Activated T-cell treated with anti-CD3 and anti-CD28 coated beads, Interleukin-2, amount 50 U/mL, for 24 hours (primary cell): ENCODE measurements around the gene LSM4.

ENCODE experiments used
- DNase-seq: peaks from one replicate; pipeline ENCODE4 v3.0.0-alpha.2; 2020
- H3K27ac Mint-ChIP-seq: 2 replicates; pipeline ENCODE4 v1.8.0; 2020; ENCODE audit warnings: mild to moderate bottlenecking, mixed read lengths
- H3K27me3 Mint-ChIP-seq: 2 replicates; pipeline ENCODE4 v1.8.0; 2020; ENCODE audit warnings: mixed read lengths
- H3K36me3 Mint-ChIP-seq: 2 replicates; pipeline ENCODE4 v1.8.0; 2020; ENCODE audit warnings: low read depth, mixed read lengths
- H3K4me1 Mint-ChIP-seq: 2 replicates; pipeline ENCODE4 v1.8.0; 2020; ENCODE audit warnings: low read depth, mixed read lengths
- H3K4me3 Mint-ChIP-seq: 2 replicates; pipeline ENCODE4 v1.8.0; 2020; ENCODE audit warnings: mild to moderate bottlenecking, moderate library complexity, mixed read lengths
- H3K9me3 Mint-ChIP-seq: 2 replicates; pipeline ENCODE4 v1.8.0; 2020; ENCODE audit warnings: mixed read lengths

LSM4 gene

DNA sequence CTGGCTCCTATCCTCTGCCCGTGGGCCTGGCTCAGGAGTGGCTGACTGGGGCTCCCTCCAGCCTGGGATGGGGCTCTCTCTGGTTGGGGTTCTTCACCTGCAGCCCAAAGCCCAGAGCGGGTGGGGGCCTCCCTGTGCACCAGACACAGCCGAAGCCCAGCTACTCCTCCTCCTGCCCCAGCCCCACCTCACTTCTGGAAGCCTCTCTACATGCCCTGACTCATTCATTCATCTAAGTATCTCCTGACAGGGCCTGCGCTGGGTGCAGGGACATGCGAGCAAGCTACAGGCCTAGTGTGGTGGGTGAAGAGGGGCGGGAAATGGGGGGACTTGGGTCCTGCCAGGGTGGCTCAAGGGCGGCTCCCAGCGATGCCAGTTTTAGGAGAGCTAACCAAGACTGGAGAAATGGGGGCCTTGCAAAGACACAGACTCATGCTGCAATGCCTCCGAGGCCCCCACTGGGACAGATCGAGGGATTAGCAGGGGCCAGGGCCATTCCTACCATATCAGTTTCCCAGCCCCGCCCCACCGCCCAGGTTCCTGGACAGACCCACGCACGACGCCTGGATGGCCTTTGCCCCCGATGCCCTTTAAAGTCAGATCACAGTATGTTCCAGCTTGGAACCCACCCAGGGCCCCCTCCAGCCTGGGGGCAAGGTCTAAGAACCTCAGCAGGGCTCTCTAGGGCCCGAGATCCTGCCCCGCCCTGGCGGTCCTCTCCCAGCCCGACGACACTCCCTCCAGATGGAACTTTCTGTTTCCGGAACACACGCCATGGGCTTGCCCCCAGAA is 12.6 kb downstream of the LSM4 start:
- Mint-ChIP-seq H3K4me3 (no peak overlapping the region), H3K4me1 (peaks cover 34% of the 10 kb centered on the region), H3K9me3 (no peaks in the 10 kb centered on the region), H3K36me3 (peaks cover 97% of the 10 kb centered on the region), H3K27ac (peak overlapping the region; percentile 71), H3K27me3 (no peaks in the 10 kb centered on the region)
- DNase-seq, result no peak

DNA sequence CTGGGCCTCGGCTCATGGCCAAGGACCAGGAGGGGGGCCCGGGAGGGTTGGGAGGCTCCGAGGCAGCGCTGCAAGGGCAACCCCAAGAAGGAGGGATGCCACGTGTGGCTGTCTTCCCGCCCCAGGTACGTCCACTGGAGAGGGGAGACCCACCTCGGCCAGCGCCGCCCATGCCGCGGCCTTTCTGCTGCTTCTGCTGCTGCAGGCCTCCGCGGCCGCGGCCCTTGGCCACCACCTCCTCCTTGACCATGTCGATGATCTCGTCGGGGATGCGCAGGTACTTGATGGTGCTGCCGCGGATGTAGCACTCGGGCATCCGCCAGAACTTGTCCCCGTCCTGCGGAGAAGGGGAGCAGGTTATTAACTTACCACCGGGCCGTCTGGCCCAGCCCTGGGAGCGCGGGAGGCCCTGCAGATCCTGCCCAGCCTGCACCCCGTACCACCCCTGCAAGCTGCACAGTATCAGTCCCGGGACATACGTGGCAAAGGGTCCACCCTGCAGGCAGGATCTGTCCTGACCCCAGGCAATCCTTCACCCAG is 13.3 kb downstream of the LSM4 start:
- Mint-ChIP-seq H3K27me3 (no peaks in the 10 kb centered on the region), H3K9me3 (no peaks in the 10 kb centered on the region), H3K36me3 (peaks cover 95% of the 10 kb centered on the region), H3K4me1 (peaks cover 40% of the 10 kb centered on the region), H3K4me3 (no peak overlapping the region), H3K27ac (peak overlapping the region; percentile 33)
- no peak for DNase-seq

DNA sequence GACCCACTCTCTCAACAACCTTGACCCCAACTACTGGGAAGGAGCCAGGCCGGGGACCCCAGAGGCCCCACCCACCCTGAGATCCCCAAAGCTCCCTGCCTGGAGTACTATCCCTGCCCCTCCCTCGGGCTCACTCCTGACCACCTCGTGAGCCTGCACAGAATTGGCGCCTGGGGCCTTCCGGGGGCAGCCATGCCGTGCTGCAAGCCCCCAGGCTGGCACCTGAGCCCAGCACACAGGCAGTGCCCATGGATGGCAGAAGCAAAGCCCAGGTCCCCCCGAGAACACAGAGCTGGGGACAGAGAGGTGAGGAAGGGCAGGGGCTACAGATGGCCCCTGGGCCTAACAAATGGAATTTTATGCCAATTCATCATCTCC is 13.9 kb downstream of the LSM4 start:
- Mint-ChIP-seq H3K36me3 (peaks cover 94% of the 10 kb centered on the region), H3K27me3 (no peaks in the 10 kb centered on the region), H3K27ac (peak overlapping the region; percentile 47), H3K9me3 (no peaks in the 10 kb centered on the region), H3K4me1 (peaks cover 41% of the 10 kb centered on the region), H3K4me3 (no peak overlapping the region)
- no peak for DNase-seq

DNA sequence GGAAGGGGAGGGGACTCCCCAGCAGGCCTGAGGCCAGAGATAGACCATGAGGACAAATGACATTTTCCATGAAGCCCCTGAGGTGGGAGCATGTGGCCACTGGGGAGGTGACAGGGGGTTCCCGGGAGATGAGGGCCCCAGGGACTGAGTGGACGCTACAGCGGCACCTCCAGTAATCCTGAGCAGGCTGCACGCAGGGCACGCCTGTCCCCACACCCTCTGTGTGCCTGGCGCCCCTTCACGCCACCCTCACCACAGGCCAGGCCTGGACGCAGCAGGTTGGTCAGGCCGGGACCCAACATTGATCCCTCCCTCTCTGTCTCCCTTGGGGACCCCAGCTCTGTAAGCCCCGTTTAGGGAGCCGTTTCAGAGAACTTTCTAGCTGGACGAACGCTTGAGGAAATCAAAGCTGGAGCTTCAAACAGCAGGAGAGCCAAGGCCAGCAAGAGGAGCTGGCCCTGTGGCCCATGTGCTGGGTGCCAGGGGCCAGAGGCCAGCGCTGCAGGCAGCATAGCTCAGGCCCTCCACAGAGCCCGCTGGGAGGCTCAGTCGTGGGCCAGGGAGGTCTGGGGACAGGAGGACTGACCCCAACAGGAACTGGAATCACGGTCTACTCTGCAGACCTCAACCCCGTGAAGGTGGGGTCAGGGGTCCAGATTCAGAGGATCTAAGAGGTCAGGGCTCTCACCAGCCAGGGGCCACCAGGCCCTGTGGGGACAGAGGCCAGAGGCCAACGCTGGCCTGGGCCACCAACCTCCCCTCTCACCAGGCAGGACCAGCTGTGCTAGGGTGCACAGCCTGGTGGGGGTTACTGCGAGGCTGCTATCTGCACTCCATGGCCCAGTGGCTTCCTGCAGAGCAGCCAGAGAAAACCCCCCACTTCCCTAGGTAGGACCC is 14.6 kb downstream of the LSM4 start:
- no peaks in the 10 kb centered on the region for H3K9me3 Mint-ChIP-seq
- no peak overlapping the region for H3K4me3 Mint-ChIP-seq
- no peaks in the 10 kb centered on the region for H3K27me3 Mint-ChIP-seq
- peak overlapping the region; percentile 100 for H3K27ac Mint-ChIP-seq
- no peak for DNase-seq
- H3K36me3 Mint-ChIP-seq, result peaks cover 90% of the 10 kb centered on the region
- H3K4me1 Mint-ChIP-seq, result peaks cover 48% of the 10 kb centered on the region

DNA sequence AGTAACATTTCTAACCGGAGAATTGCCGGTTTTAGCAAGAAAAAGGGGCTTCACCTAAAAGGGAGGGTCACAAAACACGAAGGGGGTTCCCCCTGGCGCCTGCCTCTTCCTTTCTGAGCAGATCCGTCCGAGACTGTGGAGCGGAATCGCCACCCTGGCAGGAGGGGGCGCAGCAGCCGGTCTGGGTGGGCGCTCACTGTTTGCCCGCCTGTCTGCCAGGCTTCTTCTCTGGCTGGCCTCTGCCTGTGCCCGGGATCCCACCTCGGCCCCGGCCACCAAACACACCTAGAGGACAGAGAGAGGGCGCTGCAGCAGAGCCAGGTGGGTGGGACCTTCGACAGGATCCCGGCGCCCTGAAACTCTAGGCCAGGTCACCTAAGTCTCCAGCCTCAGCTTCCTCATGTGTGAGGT is 15.6 kb downstream of the LSM4 start:
- peak overlapping the region; percentile 86 for H3K4me3 Mint-ChIP-seq
- peak overlapping the region; percentile 100 for H3K27ac Mint-ChIP-seq
- H3K27me3 Mint-ChIP-seq, result no peaks in the 10 kb centered on the region
- DNase-seq, result no peak
- no peaks in the 10 kb centered on the region for H3K9me3 Mint-ChIP-seq
- H3K36me3 Mint-ChIP-seq, result peaks cover 79% of the 10 kb centered on the region
- H3K4me1 Mint-ChIP-seq, result peaks cover 48% of the 10 kb centered on the region

DNA sequence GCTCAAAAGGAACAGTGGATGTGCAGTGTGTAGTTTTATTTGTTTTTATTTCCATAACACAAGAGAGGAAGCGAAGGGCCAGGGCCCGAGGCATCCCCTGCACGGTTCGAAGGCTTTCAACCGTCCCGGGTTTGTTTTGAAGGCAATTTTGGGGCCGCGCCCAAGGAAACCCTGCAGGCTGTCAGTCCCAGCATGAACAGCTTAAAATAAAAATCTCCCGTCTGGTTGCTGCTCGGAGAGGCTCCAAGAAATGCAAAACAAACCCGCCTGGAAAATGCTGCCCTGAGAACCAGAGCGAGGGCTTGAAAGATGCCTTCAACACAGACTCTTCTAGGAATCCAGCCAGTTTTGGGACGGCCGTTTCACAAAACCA is 16.0 kb downstream of the LSM4 start:
- peak overlapping the region; percentile 86 for H3K4me3 Mint-ChIP-seq
- peaks cover 75% of the 10 kb centered on the region for H3K36me3 Mint-ChIP-seq
- DNase-seq, result no peak
- no peaks in the 10 kb centered on the region for H3K9me3 Mint-ChIP-seq
- H3K4me1 Mint-ChIP-seq, result peaks cover 52% of the 10 kb centered on the region
- H3K27ac Mint-ChIP-seq, result peak overlapping the region; percentile 100
- H3K27me3 Mint-ChIP-seq, result no peaks in the 10 kb centered on the region

DNA sequence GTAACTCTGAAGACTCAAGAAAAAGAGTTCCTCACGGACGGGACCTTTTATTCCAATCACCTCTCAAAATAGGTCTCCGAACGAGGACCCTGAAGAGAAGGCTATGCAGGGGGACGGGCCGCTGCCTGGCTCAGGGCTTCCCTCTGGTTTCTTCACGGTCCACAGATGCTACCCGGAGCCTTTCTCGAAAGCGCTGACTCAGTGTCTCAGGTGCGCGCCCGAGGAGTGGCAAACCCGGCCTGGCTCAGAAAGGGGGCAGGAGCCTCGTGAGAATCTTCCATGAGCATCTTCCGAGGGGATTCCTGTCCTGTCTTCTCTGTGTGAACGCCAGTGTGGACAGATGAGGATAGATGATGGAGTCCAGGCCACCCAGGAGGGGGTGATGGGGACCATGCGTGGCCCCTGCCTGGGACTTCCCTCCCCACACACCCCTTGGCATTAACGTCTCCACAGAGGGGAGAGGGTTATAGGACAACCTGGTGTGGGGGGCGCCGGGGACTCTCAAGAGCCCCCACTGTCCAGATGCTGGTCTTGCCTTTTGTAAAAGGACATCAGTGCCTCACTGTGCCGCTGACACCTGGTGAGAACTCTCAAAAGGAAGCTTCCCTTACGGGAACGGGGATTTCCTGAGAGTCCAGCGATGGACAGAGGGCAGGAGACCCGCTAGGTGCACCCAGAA is 16.5 kb downstream of the LSM4 start:
- DNase-seq, result no peak
- H3K27me3 Mint-ChIP-seq, result no peaks in the 10 kb centered on the region
- no peaks in the 10 kb centered on the region for H3K9me3 Mint-ChIP-seq
- peaks cover 70% of the 10 kb centered on the region for H3K36me3 Mint-ChIP-seq
- H3K4me3 Mint-ChIP-seq, result peak overlapping the region; percentile 86
- H3K27ac Mint-ChIP-seq, result peak overlapping the region; percentile 100
- H3K4me1 Mint-ChIP-seq, result peaks cover 57% of the 10 kb centered on the region

DNA sequence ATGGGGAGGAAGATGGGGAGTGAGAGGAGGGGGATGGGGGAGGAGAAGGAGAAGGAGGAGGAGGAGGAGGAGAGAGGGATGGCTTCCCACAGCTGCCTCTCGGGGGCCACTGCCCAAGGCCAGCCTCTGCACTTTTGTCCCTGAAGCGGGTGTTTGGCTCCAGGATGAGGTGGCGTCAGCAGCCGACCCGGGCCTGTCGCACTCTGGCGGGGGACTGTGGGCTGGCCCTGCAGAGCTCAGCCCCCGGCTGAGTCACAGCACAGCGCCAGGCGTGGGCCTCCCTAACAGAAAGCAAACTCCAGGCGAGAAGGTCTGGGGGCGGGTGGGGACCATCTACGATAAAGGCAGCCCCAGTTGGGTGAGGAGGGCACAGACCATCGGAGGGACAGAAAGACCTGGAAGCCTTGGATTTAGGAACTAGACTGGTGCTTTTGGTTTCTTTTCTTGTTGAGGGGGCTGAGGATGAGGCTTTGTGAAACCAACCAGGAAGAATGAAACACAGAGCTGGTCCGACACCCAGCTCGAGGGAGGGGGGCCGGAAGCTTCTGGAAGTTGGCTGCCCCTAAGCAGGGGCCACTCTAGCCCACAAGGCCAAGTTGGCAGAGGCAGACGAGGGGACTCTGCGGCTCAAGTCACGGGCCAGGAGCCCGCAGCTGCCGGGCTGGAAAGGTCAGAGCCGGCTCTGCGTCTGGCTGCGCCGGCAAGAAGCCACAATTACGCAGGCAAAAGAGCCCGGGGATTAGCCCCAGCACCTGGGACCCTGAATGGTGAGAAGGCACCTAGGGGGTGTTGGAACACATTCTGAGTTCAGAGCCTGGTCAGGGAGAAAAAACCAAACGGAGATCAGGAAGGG is 18.2 kb downstream of the LSM4 start:
- Mint-ChIP-seq H3K4me3 (peak overlapping the region; percentile 86), H3K36me3 (peaks cover 54% of the 10 kb centered on the region), H3K27ac (peak overlapping the region; percentile 100), H3K27me3 (no peaks in the 10 kb centered on the region), H3K4me1 (peaks cover 59% of the 10 kb centered on the region), H3K9me3 (no peaks in the 10 kb centered on the region)
- peak; percentile 90 for DNase-seq

DNA sequence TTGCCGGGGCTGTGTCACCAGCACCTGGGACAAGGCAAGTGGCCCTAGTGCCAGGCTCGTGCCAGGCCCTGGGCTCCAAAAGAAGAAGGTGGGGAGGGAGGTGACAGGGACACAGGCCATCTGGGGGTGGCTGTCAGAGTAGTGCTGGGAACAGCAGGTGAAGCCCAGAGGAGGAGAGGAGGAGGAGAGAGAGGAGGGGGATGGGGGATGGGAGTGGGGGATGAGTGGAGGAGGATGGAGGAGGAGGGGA is 18.7 kb downstream of the LSM4 start:
- H3K36me3 Mint-ChIP-seq, result peaks cover 49% of the 10 kb centered on the region
- no peaks in the 10 kb centered on the region for H3K27me3 Mint-ChIP-seq
- no peaks in the 10 kb centered on the region for H3K9me3 Mint-ChIP-seq
- H3K27ac Mint-ChIP-seq, result peak overlapping the region; percentile 100
- H3K4me1 Mint-ChIP-seq, result peaks cover 63% of the 10 kb centered on the region
- DNase-seq, result peak; percentile 68
- peak overlapping the region; percentile 86 for H3K4me3 Mint-ChIP-seq

DNA sequence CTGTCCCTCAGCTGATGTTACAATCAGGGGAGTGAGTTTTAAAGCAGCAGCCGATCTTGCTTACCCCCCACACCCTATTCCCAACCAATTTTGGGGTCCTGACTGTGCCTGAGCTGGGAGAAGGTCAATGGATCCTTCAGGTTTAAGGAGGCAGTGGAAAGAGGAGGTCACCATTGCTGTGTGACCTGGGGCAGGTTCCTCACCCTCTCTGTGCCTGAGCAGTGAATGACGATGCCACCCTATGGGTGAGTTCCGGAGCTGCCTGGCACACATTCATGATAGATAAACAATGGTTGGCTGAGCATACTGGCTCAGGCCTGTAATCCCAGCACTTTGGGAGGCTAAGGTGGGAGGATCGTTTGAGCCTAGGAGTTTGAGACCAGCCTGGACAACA is 21.2 kb downstream of the LSM4 start:
- DNase-seq, result no peak
- peak overlapping the region; percentile 13 for H3K4me3 Mint-ChIP-seq
- H3K27ac Mint-ChIP-seq, result peak overlapping the region; percentile 87
- H3K27me3 Mint-ChIP-seq, result no peaks in the 10 kb centered on the region
- peaks cover 25% of the 10 kb centered on the region for H3K36me3 Mint-ChIP-seq
- no peaks in the 10 kb centered on the region for H3K9me3 Mint-ChIP-seq
- peaks cover 69% of the 10 kb centered on the region for H3K4me1 Mint-ChIP-seq

DNA sequence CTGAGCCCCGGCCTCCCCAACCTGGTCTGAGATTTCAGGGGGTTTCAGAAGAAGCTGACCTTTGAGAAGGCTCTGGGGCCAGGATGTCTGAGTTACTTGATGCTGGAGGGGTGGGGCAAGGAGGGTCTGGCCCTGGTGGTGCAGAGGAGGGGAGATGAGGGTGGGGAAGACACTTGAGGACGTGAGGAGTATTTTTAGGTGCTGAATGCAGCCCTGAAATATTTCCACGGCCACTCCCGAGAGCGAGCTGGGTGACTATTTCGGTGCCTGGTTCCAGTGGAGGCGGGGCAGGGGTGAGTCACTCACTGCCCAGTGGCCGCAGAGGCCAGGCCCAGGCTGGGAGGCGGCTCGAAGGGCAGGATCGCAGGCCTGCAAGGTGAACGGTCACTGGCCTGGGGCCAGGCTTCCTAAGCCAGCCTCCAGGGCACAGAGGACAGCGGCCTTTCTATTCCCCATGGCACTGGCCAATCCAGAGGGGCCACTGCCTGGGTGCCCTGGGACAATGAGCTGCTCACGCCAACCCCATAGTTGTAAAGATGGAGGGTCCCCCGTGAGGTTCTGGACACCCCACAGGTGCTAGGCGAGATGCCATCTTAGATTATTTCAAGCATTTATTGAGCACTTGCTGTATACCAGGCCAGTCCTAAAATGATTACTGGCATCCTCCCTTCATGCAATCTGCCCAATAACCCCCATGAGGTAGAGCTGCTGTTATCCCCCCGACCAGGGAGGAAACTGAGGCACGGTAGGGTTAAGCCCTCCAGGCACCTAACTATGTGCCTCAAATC is 21.8 kb downstream of the LSM4 start:
- peaks cover 66% of the 10 kb centered on the region for H3K4me1 Mint-ChIP-seq
- no peak overlapping the region for H3K4me3 Mint-ChIP-seq
- H3K27ac Mint-ChIP-seq, result peak overlapping the region; percentile 87
- no peak for DNase-seq
- peaks cover under 1% of the 10 kb centered on the region for H3K9me3 Mint-ChIP-seq
- peaks cover 19% of the 10 kb centered on the region for H3K36me3 Mint-ChIP-seq
- no peaks in the 10 kb centered on the region for H3K27me3 Mint-ChIP-seq

DNA sequence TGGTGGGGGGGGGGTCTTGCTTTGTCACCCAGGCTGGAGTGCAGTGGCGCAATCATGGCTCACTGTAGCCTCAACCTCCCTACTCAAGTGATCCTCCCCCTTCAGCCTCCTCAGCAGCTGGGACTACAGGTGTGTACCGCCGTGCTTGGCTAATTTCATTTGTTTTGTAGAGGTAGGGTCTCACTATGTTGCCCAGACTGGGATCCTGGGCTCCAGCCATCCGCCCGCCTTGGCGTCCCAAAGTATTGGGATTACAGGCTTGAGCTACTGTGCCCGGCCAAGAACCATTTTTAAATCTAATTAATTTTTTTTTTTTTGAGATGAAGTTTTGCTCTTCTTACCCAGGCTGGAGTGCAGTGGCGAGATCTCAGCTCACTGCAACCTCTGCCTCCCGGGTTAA is 23.2 kb downstream of the LSM4 start:
- no peaks in the 10 kb centered on the region for H3K27me3 Mint-ChIP-seq
- peaks cover 61% of the 10 kb centered on the region for H3K4me1 Mint-ChIP-seq
- H3K27ac Mint-ChIP-seq, result peak overlapping the region; percentile 86
- DNase-seq, result no peak
- peaks cover 7% of the 10 kb centered on the region for H3K36me3 Mint-ChIP-seq
- no peak overlapping the region for H3K4me3 Mint-ChIP-seq
- peaks cover 4% of the 10 kb centered on the region for H3K9me3 Mint-ChIP-seq

DNA sequence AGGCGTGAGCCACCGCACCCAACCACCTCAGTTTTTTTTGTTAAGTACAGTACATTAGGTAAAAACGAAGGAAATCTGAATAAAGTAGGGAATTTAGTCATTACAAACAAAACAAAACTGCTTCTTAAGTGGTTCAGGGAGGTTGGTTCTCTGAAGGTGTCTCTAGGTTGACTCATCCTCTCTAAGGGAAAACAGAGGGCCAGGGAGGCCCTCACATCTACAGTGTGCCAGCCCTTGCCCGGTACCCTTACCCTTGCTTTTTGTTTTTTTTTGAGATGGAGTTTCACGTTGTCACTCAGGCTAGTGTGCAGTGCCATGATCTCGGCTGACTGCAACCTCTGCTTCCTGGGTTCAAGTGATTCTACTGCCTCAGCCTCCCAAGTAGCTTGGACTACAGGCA is 24.3 kb downstream of the LSM4 start:
- Mint-ChIP-seq H3K4me1 (peaks cover 64% of the 10 kb centered on the region), H3K9me3 (peaks cover 4% of the 10 kb centered on the region), H3K36me3 (peaks cover 1% of the 10 kb centered on the region), H3K4me3 (no peak overlapping the region), H3K27ac (peak overlapping the region; percentile 86), H3K27me3 (no peaks in the 10 kb centered on the region)
- no peak for DNase-seq
